GM11168 (cell line): ENCODE measurements around the gene GPC6.

Experiments
- in situ Hi-C: fragments of 300-500 bp; cut with MboI; formaldehyde crosslinking; loops from one replicate; pipeline ENCODE4 v1.12.0; 2022; ENCODE audit warnings: low sequenced_read_pairs; ENCODE audit not compliant: unreplicated experiment

Gene GPC6

GRCh38 chr13:94236132-94236531 lies 1009.5 kb downstream of the GPC6 start:
- in situ Hi-C loops, result no loop called here

GRCh38 chr13:94236872-94237271 lies 1010.3 kb downstream of the GPC6 start:
- in situ Hi-C loops, result no loop called here

GRCh38 chr13:94239135-94239534 lies 1012.5 kb downstream of the GPC6 start:
- in situ Hi-C loops, result no loop called here

- in situ Hi-C loops, result no loop called here
Measured at GRCh38 chr13:94242554-94242953, 1015.9 kb downstream of the GPC6 start.

- in situ Hi-C loops, result no loop called here
Measured at GRCh38 chr13:94243551-94243950, 1016.9 kb downstream of the GPC6 start.

- in situ Hi-C loops, result no loop called here
Measured at GRCh38 chr13:94246495-94246894, 1019.9 kb downstream of the GPC6 start.

GRCh38 chr13:94247890-94248289 lies 1021.3 kb downstream of the GPC6 start:
- in situ Hi-C loops, result no loop called here

- in situ Hi-C loops, result no loop called here
Measured at GRCh38 chr13:94248454-94249228, 1022.0 kb downstream of the GPC6 start.

GRCh38 chr13:94249512-94249911 lies 1022.9 kb downstream of the GPC6 start:
- in situ Hi-C loops, result no loop called here

- in situ Hi-C loops, result no loop called here
Measured at GRCh38 chr13:94251831-94252608, 1025.4 kb downstream of the GPC6 start.

- in situ Hi-C loops, result no loop called here
Measured at GRCh38 chr13:94254737-94255136, 1028.1 kb downstream of the GPC6 start.

- in situ Hi-C loops, result no loop called here
Measured at GRCh38 chr13:94256721-94257120, 1030.1 kb downstream of the GPC6 start.

GRCh38 chr13:94259984-94260383 lies 1033.4 kb downstream of the GPC6 start:
- in situ Hi-C loops, result no loop called here

GRCh38 chr13:94261163-94261562 lies 1034.6 kb downstream of the GPC6 start:
- in situ Hi-C loops, result no loop called here

GRCh38 chr13:94263038-94263437 lies 1036.4 kb downstream of the GPC6 start:
- in situ Hi-C loops, result no loop called here

GRCh38 chr13:94267581-94268366 lies 1041.2 kb downstream of the GPC6 start:
- in situ Hi-C loops, result no loop called here

- in situ Hi-C loops, result no loop called here
Measured at GRCh38 chr13:94268661-94269060, 1042.1 kb downstream of the GPC6 start.

- in situ Hi-C loops, result no loop called here
Measured at GRCh38 chr13:94269557-94269956, 1043.0 kb downstream of the GPC6 start.

- in situ Hi-C loops, result no loop called here
Measured at GRCh38 chr13:94270556-94270955, 1043.9 kb downstream of the GPC6 start.

GRCh38 chr13:94272038-94272437 lies 1045.4 kb downstream of the GPC6 start:
- in situ Hi-C loops, result no loop called here

GRCh38 chr13:94280349-94280748 lies 1053.7 kb downstream of the GPC6 start:
- in situ Hi-C loops, result no loop called here
